H1 (cell line): ENCODE results near the gene KLRB1. TPM values are rescaled to one million over a fixed set of nuclear protein-coding genes. Genes with fewer than 3 reads are reported as not detected.

ENCODE experiments used
- ATF2 ChIP-seq: IDR thresholded peaks from 2 replicates; pipeline ENCODE4 v1.6.1; 2012; ENCODE audit warnings: low read length, inconsistent platforms
- ATF3 ChIP-seq: IDR thresholded peaks from 2 replicates; pipeline ENCODE4 v1.6.1; 2011; ENCODE audit warnings: low read depth, mild to moderate bottlenecking, low read length; ENCODE audit not compliant: insufficient read depth
- CHD7 ChIP-seq: fragments of 300-600 bp; sonication (generic); IDR thresholded peaks from 2 replicates; pipeline ENCODE4 v1.7.1; 2012; ENCODE audit warnings: low read length, moderate library complexity, mild to moderate bottlenecking, inconsistent platforms; ENCODE audit not compliant: insufficient replicate concordance
- FOSL1 ChIP-seq: IDR thresholded peaks from 2 replicates; pipeline ENCODE4 v1.6.1; 2011; ENCODE audit warnings: mild to moderate bottlenecking, low read depth, low read length, moderate library complexity; ENCODE audit not compliant: insufficient read depth
- HDAC2 ChIP-seq, 2 experiments: fragments of 300-600 bp in 1 of 2; sonication (generic) in 1 of 2; IDR thresholded peaks; 2 replicates each; pipeline ENCODE4 v1.6.1; 2011 to 2012; ENCODE audit warnings: low read depth in 2 of 2, low read length in 2 of 2, mild to moderate bottlenecking in 2 of 2, moderate library complexity in 2 of 2, borderline replicate concordance in 1 of 2, inconsistent platforms in 1 of 2
- POU5F1 ChIP-seq: IDR thresholded peaks from 2 replicates; pipeline ENCODE4 v1.6.1; 2011; ENCODE audit warnings: low read depth, mild to moderate bottlenecking, low read length, moderate library complexity
- SIX5 ChIP-seq: IDR thresholded peaks from 2 replicates; pipeline ENCODE4 v1.6.1; 2011; ENCODE audit warnings: mild to moderate bottlenecking, low read depth, low read length
- ZNF274 ChIP-seq: IDR thresholded peaks from 2 replicates; pipeline ENCODE4 v1.7.0; 2012; ENCODE audit warnings: low read length, borderline replicate concordance; ENCODE audit errors: extremely low read depth
- polyA plus RNA-seq, 7 experiments: library from polyadenylated mRNA; depleted of rRNA in 3 of 7; stranded (reverse) in 5 of 7; unstranded in 2 of 7; fragments of >200 nt in 5 of 7; fragments of 200-250 nt in 2 of 7; gene quantifications; 1 replicate in 5 of 7; 2 replicates in 1 of 7; 4 replicates in 1 of 7; pipeline versions ENCODE4 v1.2.1 to v1.2.3, GENCODE V29; 2011 to 2013; ENCODE audit warnings: missing spikeins in 2 of 7, mixed read lengths in 2 of 7
- total RNA-seq: library from RNA; stranded (reverse); fragmentation: NEBNext Ultra II Directional; extraction: Animal tissue kit (Norgen Biotek cat#: 25700); gene quantifications from 2 replicates; pipeline ENCODE4 v1.2.1, GENCODE V29; 2021

Gene KLRB1
- total and polyA plus RNA-seq, 2 of the 8 experiments (the other 6 are each of a cell fraction or from before 2014, with no cell fraction given) = not detected

GRCh38 chr12:9642606-9643265 is 35.0 kb upstream of the KLRB1 start (continued):
- TF ChIP-seq CHD7 (no peak), ATF2 (no peak), SIX5 (no peak), HDAC2 (IDR thresholded peaks at IDR 0.05; ENCODE audit: borderline replicate concordance in 1 of 2, low read depth in 2 of 2, low read length in 2 of 2) (no peak), ATF3 (no peak), FOSL1 (no peak), ZNF274 (no peak), POU5F1 (no peak)
